HepG2 (cell line): ENCODE measurements around the gene SIVA1. TPM values are rescaled to one million over a fixed set of nuclear protein-coding genes. Genes with fewer than 3 reads are reported as not detected.

Source experiments
- DNMT1 ChIP-seq: sonication (generic); formaldehyde crosslinking; IDR thresholded peaks from 2 replicates; pipeline ENCODE4 v1.5.1; 2020; ENCODE audit warnings: mild to moderate bottlenecking, missing genetic modification reagents
- IRX3 ChIP-seq: sonication (generic); formaldehyde crosslinking; IDR thresholded peaks from 2 replicates; pipeline ENCODE4 v1.8.1; 2023; ENCODE audit warnings: mild to moderate bottlenecking, low read depth, missing genetic modification reagents, borderline replicate concordance
- KDM3A ChIP-seq: IDR thresholded peaks from 2 replicates; pipeline ENCODE4 v1.6.1; 2018; ENCODE audit warnings: low read depth, missing compliant biosample characterization
- TCF12 ChIP-seq, 2 experiments: fragments of 450-650 bp in 1 of 2; sonication (generic) in 1 of 2; formaldehyde crosslinking in 1 of 2; IDR thresholded peaks; 2 replicates each; pipeline versions ENCODE4 v1.6.1 to v1.8.0; 2017 to 2022; ENCODE audit warnings: antibody characterized with exemption in 1 of 2, mild to moderate bottlenecking in 1 of 2, missing genetic modification reagents in 1 of 2, moderate library complexity in 1 of 2
- ZEB1 ChIP-seq: IDR thresholded peaks from 2 replicates; pipeline ENCODE4 v1.6.1; 2012; ENCODE audit warnings: mild to moderate bottlenecking, low read depth, inconsistent platforms; ENCODE audit not compliant: insufficient replicate concordance
- ZNF350 ChIP-seq: sonication (generic); formaldehyde crosslinking; IDR thresholded peaks from 2 replicates; pipeline ENCODE4 v1.4.0; 2020; ENCODE audit warnings: mild to moderate bottlenecking, low read depth, missing genetic modification reagents, borderline replicate concordance
- ZNF709 ChIP-seq: sonication (generic); formaldehyde crosslinking; IDR thresholded peaks from 2 replicates; pipeline ENCODE4 v1.5.0; 2020; ENCODE audit warnings: mild to moderate bottlenecking, missing genetic modification reagents
- polyA plus RNA-seq, 8 experiments: library from polyadenylated mRNA; depleted of rRNA in 3 of 8; stranded (reverse) in 7 of 8; unstranded in 1 of 8; fragments of >200 nt; fragmentation: Illumina TruSeq in 4 of 8; extraction: Trizol in 4 of 8; gene quantifications; 2 replicates each; pipeline versions ENCODE4 v1.2.1 to v1.2.3, GENCODE V29; 2011 to 2016; ENCODE audit warnings: low read depth in 4 of 8, missing spikeins in 1 of 8, mixed read lengths in 1 of 8; ENCODE audit not compliant: insufficient read depth in 1 of 8
- total RNA-seq, 5 experiments: library from RNA; depleted of rRNA; stranded (reverse); fragments of >200 nt; fragmentation: Illumina TruSeq; extraction: Trizol; gene quantifications; 2 replicates each; pipeline ENCODE4 v1.2.3, GENCODE V29; 2016; ENCODE audit warnings: low read depth in 1 of 5
- TF ChIP-seq, protein P1 (sequence below): sonication (generic); formaldehyde crosslinking; IDR thresholded peaks from 2 replicates; pipeline ENCODE4 v1.4.0; 2020; ENCODE audit warnings: missing genetic modification reagents
- TF ChIP-seq, protein P2 (sequence below): sonication (generic); formaldehyde crosslinking; IDR thresholded peaks from 2 replicates; pipeline ENCODE4 v1.9.0; 2021; ENCODE audit warnings: missing genetic modification reagents, mild to moderate bottlenecking, borderline replicate concordance
- TF ChIP-seq, protein P3 (sequence below): IDR thresholded peaks from 2 replicates; pipeline ENCODE4 v1.4.0; 2020; ENCODE audit warnings: mild to moderate bottlenecking, missing genetic modification reagents
- TF ChIP-seq, protein P4 (sequence below): sonication (generic); formaldehyde crosslinking; IDR thresholded peaks from 2 replicates; pipeline ENCODE4 v1.4.0; 2020; ENCODE audit warnings: missing genetic modification reagents, borderline replicate concordance
- TF ChIP-seq, protein P5 (sequence below): sonication (generic); formaldehyde crosslinking; IDR thresholded peaks from 2 replicates; pipeline ENCODE4 v1.5.0; 2020; ENCODE audit warnings: mild to moderate bottlenecking, missing genetic modification reagents
- TF ChIP-seq, protein P6 (sequence below): sonication (generic); formaldehyde crosslinking; conservative IDR thresholded peaks from 2 replicates; pipeline ENCODE4 v1.5.0; 2020; ENCODE audit warnings: missing genetic modification reagents

Gene SIVA1
- total and polyA plus RNA-seq, 2 of the 13 experiments (the other 11 are each of a cell fraction or from before 2014, with no cell fraction given): 123 to 186 TPM

DNA sequence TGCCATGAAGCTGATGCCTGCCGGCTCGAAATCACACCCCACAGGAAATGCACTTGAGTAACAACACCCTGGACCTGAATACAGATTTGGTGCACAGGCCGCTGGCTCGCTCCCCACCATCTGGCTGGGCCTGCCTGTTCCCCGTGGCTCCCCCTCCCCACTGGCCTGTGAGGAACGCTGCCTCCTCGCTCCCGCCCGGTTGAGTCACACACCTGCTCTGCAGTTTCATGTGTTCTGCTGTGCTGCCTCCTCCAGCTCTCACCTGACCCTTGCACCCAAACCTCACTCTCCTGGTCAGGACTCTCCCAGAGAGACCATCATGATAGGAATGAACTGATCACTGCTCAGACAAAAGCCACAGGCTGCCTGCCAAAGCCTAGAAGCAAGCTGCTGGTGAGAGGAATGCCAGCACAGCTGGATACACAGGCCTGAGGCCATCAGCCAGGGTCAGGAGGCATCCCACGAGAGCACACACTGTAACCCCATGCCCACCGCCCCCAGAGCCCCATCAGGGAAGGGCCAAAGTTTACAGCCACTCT lies 3.8 kb upstream of the SIVA1 start (continued):
- TF ChIP-seq, protein P1, sequence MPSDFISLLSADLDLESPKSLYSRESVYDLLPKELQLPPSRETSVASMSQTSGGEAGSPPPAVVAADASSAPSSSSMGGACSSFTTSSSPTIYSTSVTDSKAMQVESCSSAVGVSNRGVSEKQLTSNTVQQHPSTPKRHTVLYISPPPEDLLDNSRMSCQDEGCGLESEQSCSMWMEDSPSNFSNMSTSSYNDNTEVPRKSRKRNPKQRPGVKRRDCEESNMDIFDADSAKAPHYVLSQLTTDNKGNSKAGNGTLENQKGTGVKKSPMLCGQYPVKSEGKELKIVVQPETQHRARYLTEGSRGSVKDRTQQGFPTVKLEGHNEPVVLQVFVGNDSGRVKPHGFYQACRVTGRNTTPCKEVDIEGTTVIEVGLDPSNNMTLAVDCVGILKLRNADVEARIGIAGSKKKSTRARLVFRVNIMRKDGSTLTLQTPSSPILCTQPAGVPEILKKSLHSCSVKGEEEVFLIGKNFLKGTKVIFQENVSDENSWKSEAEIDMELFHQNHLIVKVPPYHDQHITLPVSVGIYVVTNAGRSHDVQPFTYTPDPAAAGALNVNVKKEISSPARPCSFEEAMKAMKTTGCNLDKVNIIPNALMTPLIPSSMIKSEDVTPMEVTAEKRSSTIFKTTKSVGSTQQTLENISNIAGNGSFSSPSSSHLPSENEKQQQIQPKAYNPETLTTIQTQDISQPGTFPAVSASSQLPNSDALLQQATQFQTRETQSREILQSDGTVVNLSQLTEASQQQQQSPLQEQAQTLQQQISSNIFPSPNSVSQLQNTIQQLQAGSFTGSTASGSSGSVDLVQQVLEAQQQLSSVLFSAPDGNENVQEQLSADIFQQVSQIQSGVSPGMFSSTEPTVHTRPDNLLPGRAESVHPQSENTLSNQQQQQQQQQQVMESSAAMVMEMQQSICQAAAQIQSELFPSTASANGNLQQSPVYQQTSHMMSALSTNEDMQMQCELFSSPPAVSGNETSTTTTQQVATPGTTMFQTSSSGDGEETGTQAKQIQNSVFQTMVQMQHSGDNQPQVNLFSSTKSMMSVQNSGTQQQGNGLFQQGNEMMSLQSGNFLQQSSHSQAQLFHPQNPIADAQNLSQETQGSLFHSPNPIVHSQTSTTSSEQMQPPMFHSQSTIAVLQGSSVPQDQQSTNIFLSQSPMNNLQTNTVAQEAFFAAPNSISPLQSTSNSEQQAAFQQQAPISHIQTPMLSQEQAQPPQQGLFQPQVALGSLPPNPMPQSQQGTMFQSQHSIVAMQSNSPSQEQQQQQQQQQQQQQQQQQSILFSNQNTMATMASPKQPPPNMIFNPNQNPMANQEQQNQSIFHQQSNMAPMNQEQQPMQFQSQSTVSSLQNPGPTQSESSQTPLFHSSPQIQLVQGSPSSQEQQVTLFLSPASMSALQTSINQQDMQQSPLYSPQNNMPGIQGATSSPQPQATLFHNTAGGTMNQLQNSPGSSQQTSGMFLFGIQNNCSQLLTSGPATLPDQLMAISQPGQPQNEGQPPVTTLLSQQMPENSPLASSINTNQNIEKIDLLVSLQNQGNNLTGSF (CRISPR knock-in tag): no peak
- TF ChIP-seq, protein P2, sequence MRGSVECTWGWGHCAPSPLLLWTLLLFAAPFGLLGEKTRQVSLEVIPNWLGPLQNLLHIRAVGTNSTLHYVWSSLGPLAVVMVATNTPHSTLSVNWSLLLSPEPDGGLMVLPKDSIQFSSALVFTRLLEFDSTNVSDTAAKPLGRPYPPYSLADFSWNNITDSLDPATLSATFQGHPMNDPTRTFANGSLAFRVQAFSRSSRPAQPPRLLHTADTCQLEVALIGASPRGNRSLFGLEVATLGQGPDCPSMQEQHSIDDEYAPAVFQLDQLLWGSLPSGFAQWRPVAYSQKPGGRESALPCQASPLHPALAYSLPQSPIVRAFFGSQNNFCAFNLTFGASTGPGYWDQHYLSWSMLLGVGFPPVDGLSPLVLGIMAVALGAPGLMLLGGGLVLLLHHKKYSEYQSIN (CRISPR knock-in tag): no peak
- TF ChIP-seq, protein P3, sequence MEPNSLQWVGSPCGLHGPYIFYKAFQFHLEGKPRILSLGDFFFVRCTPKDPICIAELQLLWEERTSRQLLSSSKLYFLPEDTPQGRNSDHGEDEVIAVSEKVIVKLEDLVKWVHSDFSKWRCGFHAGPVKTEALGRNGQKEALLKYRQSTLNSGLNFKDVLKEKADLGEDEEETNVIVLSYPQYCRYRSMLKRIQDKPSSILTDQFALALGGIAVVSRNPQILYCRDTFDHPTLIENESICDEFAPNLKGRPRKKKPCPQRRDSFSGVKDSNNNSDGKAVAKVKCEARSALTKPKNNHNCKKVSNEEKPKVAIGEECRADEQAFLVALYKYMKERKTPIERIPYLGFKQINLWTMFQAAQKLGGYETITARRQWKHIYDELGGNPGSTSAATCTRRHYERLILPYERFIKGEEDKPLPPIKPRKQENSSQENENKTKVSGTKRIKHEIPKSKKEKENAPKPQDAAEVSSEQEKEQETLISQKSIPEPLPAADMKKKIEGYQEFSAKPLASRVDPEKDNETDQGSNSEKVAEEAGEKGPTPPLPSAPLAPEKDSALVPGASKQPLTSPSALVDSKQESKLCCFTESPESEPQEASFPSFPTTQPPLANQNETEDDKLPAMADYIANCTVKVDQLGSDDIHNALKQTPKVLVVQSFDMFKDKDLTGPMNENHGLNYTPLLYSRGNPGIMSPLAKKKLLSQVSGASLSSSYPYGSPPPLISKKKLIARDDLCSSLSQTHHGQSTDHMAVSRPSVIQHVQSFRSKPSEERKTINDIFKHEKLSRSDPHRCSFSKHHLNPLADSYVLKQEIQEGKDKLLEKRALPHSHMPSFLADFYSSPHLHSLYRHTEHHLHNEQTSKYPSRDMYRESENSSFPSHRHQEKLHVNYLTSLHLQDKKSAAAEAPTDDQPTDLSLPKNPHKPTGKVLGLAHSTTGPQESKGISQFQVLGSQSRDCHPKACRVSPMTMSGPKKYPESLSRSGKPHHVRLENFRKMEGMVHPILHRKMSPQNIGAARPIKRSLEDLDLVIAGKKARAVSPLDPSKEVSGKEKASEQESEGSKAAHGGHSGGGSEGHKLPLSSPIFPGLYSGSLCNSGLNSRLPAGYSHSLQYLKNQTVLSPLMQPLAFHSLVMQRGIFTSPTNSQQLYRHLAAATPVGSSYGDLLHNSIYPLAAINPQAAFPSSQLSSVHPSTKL: peak; percentile 35; the same call in 1 of the 2 replicates
- TF ChIP-seq, protein P4, sequence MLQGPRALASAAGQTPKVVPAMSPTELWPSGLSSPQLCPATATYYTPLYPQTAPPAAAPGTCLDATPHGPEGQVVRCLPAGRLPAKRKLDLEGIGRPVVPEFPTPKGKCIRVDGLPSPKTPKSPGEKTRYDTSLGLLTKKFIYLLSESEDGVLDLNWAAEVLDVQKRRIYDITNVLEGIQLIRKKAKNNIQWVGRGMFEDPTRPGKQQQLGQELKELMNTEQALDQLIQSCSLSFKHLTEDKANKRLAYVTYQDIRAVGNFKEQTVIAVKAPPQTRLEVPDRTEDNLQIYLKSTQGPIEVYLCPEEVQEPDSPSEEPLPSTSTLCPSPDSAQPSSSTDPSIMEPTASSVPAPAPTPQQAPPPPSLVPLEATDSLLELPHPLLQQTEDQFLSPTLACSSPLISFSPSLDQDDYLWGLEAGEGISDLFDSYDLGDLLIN (CRISPR knock-in tag): no peak
- no peak for TF ChIP-seq ZEB1
- TF ChIP-seq ZNF350: no peak
- TF ChIP-seq, protein P5, sequence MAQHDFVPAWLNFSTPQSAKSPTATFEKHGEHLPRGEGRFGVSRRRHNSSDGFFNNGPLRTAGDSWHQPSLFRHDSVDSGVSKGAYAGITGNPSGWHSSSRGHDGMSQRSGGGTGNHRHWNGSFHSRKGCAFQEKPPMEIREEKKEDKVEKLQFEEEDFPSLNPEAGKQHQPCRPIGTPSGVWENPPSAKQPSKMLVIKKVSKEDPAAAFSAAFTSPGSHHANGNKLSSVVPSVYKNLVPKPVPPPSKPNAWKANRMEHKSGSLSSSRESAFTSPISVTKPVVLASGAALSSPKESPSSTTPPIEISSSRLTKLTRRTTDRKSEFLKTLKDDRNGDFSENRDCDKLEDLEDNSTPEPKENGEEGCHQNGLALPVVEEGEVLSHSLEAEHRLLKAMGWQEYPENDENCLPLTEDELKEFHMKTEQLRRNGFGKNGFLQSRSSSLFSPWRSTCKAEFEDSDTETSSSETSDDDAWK (CRISPR knock-in tag): no peak
- TF ChIP-seq DNMT1: no peak
- no peak for TF ChIP-seq KDM3A
- TF ChIP-seq ZNF709 (CRISPR knock-in tag): no peak
- TF ChIP-seq TCF12 (IDR thresholded peaks at IDR 0.05): no peak
- no peak for TF ChIP-seq TCF12 (CRISPR knock-in tag; IDR thresholded peaks at IDR 0.05)
- TF ChIP-seq IRX3: no peak
- TF ChIP-seq, protein P6, sequence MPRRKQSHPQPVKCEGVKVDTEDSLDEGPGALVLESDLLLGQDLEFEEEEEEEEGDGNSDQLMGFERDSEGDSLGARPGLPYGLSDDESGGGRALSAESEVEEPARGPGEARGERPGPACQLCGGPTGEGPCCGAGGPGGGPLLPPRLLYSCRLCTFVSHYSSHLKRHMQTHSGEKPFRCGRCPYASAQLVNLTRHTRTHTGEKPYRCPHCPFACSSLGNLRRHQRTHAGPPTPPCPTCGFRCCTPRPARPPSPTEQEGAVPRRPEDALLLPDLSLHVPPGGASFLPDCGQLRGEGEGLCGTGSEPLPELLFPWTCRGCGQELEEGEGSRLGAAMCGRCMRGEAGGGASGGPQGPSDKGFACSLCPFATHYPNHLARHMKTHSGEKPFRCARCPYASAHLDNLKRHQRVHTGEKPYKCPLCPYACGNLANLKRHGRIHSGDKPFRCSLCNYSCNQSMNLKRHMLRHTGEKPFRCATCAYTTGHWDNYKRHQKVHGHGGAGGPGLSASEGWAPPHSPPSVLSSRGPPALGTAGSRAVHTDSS (CRISPR knock-in tag): no peak
